Smooth muscle cell (in vitro differentiated cells): ENCODE results near the gene E4F1. TPM values are rescaled to one million over a fixed set of nuclear protein-coding genes. Genes with fewer than 3 reads are reported as not detected.

Experiments used
- DNase-seq: peaks from one replicate; lab custom pipeline; 2025; ENCODE audit not compliant: unreplicated experiment; lab: John Stamatoyannopoulos, UW
- H2AFZ ChIP-seq: fragments of 200-600 bp; sonication (generic); 2 replicates; pipeline ENCODE4 v1.6.0; 2016; ENCODE audit warnings: antibody characterized with exemption, low read depth, mild to moderate bottlenecking
- H3F3A ChIP-seq: fragments of 200-600 bp; sonication (generic); 2 replicates; pipeline ENCODE4 v1.6.0; 2017; ENCODE audit warnings: antibody characterized with exemption, low read depth
- H3K27ac ChIP-seq: fragments of 200-600 bp; sonication (generic); 2 replicates; pipeline ENCODE4 v1.5.1; 2016; ENCODE audit warnings: low read depth, mild to moderate bottlenecking
- H3K27me3 ChIP-seq: fragments of 200-600 bp; sonication (generic); 2 replicates; pipeline ENCODE4 v1.6.1; 2016; ENCODE audit warnings: low read depth, mild to moderate bottlenecking
- H3K36me3 ChIP-seq: fragments of 200-600 bp; sonication (generic); 2 replicates; pipeline ENCODE4 v1.5.1; 2016; ENCODE audit warnings: low read depth
- H3K4me1 ChIP-seq: fragments of 200-600 bp; sonication (generic); 2 replicates; pipeline ENCODE4 v1.5.1; 2016; ENCODE audit warnings: low read depth
- H3K4me2 ChIP-seq: fragments of 200-600 bp; sonication (generic); 2 replicates; pipeline ENCODE4 v1.6.0; 2016; ENCODE audit warnings: mild to moderate bottlenecking
- H3K4me3 ChIP-seq: fragments of 200-600 bp; sonication (generic); 2 replicates; pipeline ENCODE4 v1.5.1; 2016; ENCODE audit warnings: mild to moderate bottlenecking
- H3K79me2 ChIP-seq: fragments of 200-600 bp; sonication (generic); 2 replicates; pipeline ENCODE4 v1.6.0; 2016; ENCODE audit warnings: low read depth, mild to moderate bottlenecking
- H3K9ac ChIP-seq: fragments of 200-600 bp; sonication (generic); 2 replicates; pipeline ENCODE4 v1.6.0; 2016; ENCODE audit warnings: low read depth
- H3K9me3 ChIP-seq: fragments of 200-600 bp; sonication (generic); replicated peaks from 2 replicates; pipeline ENCODE4 v1.5.1; 2016; ENCODE audit warnings: low read depth
- H4K20me1 ChIP-seq: fragments of 200-600 bp; sonication (generic); 2 replicates; pipeline ENCODE4 v1.6.0; 2016; ENCODE audit warnings: low read depth
- CTCF ChIP-seq: fragments of 200-600 bp; sonication (generic); IDR thresholded peaks from 2 replicates; pipeline ENCODE4 v1.5.1; 2017; ENCODE audit warnings: borderline replicate concordance, mild to moderate bottlenecking, antibody characterized with exemption; ENCODE audit not compliant: insufficient read depth, poor library complexity, severe bottlenecking
- WGBS: methylation state at CpG from one replicate; pipeline ENCODE4 v1.1.7; 2016; ENCODE audit warnings: low lambda C conversion rate; 5-methylcytosine and 5-hydroxymethylcytosine counted together
- polyA plus RNA-seq: library from polyadenylated mRNA; unstranded; fragments of >200 nt; fragmentation: Nextera tagmentation; extraction: Ambion mirVana; gene quantifications from 2 replicates; pipeline ENCODE4 v1.2.1, GENCODE V29; 2016
- total RNA-seq: library from RNA; depleted of rRNA; stranded (reverse); fragments of >200 nt; gene quantifications from 2 replicates; pipeline ENCODE4 v1.2.3, GENCODE V29; 2014

Gene E4F1
- total and polyA plus RNA-seq, 2 experiments from 2014 or later: 12.1 to 22.4 TPM

DNA sequence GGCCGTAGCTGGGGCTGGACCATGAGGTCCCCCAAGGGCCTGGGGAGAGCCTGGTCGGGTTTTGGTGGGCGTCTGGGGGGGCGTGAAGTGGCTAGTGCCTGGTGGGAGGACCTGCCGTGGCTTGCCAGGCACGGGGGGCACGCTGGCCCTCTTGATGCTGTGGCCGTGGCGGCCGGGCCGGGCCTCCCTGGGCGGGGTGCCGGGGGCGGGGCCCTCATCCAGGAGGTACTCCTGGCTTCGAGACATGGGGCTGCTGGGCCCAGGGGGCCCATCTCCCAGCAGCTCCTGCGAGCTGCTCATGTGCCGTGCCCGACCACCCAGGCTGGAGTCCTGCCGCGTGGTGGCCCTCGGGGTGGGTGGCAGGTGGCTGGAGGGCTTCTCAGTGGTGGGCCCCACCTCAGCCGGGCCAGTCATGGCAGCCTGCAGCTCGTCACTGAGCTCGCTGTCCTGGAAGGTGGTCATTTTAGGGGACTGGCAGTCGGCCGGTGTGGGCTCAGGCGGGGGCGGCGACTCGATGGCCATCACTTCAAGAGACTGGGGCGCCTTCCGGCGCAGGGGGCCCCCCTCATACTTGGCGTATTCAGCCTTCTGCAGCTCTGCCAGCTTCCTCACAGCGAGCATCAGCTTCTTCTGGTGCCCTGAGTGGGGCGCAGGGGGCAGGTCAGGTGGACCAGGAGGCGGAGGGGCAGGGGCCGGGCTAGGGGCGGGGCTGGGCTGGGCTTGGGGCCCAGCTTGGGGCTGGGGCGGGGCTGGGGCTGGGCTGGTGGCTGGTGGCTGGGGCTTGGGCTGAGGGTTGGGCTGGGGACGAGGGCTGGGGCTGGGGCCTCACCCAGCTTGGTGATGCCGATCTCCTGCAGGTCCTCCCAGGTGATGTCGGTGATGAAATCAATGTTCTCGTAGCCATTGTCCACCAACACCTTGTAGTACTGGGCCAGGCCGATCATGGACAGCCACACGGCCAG, 42.1 kb upstream of the E4F1 start:
- H3K4me2 ChIP-seq: no peak overlapping the region
- no peaks in the 10 kb centered on the region for H3K4me1 ChIP-seq
- DNase-seq: no peak
- H3K27me3 ChIP-seq: no peaks in the 10 kb centered on the region
- H4K20me1 ChIP-seq: no peaks in the 10 kb centered on the region
- no peaks in the 10 kb centered on the region for H3F3A ChIP-seq
- no peak overlapping the region for H2AFZ ChIP-seq
- H3K4me3 ChIP-seq: no peak overlapping the region
- no peaks in the 10 kb centered on the region for H3K79me2 ChIP-seq
- no peaks in the 10 kb centered on the region for H3K9me3 ChIP-seq
- TF ChIP-seq CTCF: no peak
- 95% methylated on average over 33 of the region's 46 CpGs for WGBS
- no peak overlapping the region for H3K27ac ChIP-seq
- no peaks in the 10 kb centered on the region for H3K36me3 ChIP-seq
- H3K9ac ChIP-seq: no peak overlapping the region

DNA sequence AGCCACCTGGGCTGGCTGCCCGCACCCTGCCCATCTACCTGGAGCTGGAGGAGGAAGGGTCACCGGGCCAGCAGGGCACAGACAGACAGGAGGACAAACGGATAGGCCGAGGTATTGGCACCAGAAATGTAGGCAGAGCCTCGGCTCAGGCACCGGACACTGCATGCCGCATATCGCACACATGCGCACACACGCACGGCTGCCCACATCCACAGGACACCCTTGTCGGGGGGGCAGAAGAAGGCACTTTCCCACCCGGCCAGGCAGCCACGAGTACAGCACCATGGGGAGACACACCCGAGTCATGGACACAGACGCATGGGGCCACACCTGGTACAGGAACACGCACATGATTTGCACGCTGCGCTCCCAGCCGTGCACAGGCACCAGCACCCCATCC, 41.4 kb upstream of the E4F1 start:
- Histone ChIP-seq H3K9me3 (no peaks in the 10 kb centered on the region), H3K4me3 (no peak overlapping the region), H3K27me3 (no peaks in the 10 kb centered on the region), H3K4me1 (no peaks in the 10 kb centered on the region), H3K4me2 (no peak overlapping the region), H3K27ac (no peak overlapping the region), H3F3A (no peaks in the 10 kb centered on the region), H3K36me3 (no peaks in the 10 kb centered on the region), H3K9ac (no peak overlapping the region), H3K79me2 (no peaks in the 10 kb centered on the region), H4K20me1 (no peaks in the 10 kb centered on the region), H2AFZ (no peak overlapping the region)
- DNase-seq: no peak
- WGBS: 94% methylated on average over 20 of the region's 20 CpGs
- no peak for TF ChIP-seq CTCF

DNA sequence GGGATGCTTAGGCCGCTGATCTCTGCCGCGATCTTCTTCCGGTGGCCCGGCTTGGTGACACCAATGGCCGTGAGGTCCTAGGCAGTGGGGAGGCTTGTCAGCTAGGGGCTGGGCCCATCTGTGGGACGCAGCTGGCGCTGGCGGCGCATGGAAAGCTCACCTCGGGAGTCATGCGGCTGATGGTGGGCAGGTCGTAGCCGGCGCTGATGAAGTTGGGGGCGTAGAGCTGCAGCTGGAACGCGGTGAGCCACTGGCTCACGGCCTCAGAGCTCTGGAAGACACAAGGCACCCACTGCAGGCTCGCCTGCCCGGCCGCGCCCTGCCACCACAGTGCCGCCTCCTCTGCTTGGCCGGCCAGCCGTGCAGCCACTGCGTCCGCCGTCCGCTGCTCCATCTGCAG, 39.7 kb upstream of the E4F1 start:
- Histone ChIP-seq H3K79me2 (no peaks in the 10 kb centered on the region), H3K9me3 (no peaks in the 10 kb centered on the region), H4K20me1 (no peaks in the 10 kb centered on the region), H3K27ac (no peak overlapping the region), H3K4me2 (no peak overlapping the region), H2AFZ (no peak overlapping the region), H3K9ac (no peak overlapping the region), H3K4me3 (no peak overlapping the region), H3F3A (no peaks in the 10 kb centered on the region), H3K27me3 (no peaks in the 10 kb centered on the region), H3K36me3 (no peaks in the 10 kb centered on the region), H3K4me1 (no peaks in the 10 kb centered on the region)
- TF ChIP-seq CTCF: no peak
- DNase-seq: no peak
- whole genome bisulfite sequencing: 97% methylated on average over 30 of the region's 30 CpGs

DNA sequence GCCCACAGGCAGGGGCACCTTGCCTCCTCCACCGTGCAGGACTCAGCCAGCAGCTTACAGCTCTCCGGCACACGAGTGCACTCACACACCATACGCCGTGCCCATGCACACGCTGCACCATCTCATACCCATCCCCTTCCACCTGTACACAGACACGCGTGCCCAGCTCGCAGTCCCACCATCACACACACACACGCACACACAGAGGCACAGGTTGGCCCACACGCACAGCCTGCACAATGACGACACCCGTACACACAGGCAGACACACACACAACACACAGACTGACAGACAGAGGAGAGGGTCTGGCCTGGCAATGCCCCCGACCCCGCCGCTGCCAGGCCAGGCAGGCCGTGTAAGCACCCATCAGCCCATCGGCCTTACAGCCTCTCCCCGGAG, 39.0 kb upstream of the E4F1 start:
- H3F3A ChIP-seq: no peaks in the 10 kb centered on the region
- DNase-seq: no peak
- H3K79me2 ChIP-seq: no peaks in the 10 kb centered on the region
- H4K20me1 ChIP-seq: no peaks in the 10 kb centered on the region
- H3K27me3 ChIP-seq: no peaks in the 10 kb centered on the region
- H2AFZ ChIP-seq: no peak overlapping the region
- H3K9me3 ChIP-seq: no peaks in the 10 kb centered on the region
- no peak for TF ChIP-seq CTCF
- no peak overlapping the region for H3K9ac ChIP-seq
- H3K4me3 ChIP-seq: no peak overlapping the region
- H3K4me1 ChIP-seq: no peaks in the 10 kb centered on the region
- 97% methylated on average over 19 of the region's 19 CpGs for WGBS
- no peaks in the 10 kb centered on the region for H3K36me3 ChIP-seq
- H3K27ac ChIP-seq: no peak overlapping the region
- no peak overlapping the region for H3K4me2 ChIP-seq
